GM23338 (cell line): Measurements from ENCODE around the gene SCN3B. TPM values are rescaled to one million over a fixed set of nuclear protein-coding genes. Genes with fewer than 3 reads are reported as not detected.

Experiments
- ATAC-seq: fragments of 200-7000 bp; cut with Tn5 transposase; 3 replicates; pipeline ENCODE4 v1.9.1; 2020
- DNase-seq: peaks from one replicate; pipeline ENCODE4 v3.0.0-alpha.2; 2015; ENCODE audit warnings: low spot score
- H2AFZ ChIP-seq: fragments of 200-600 bp; sonication (generic); 2 replicates; pipeline ENCODE4 v1.8.0; 2016; ENCODE audit warnings: antibody characterized with exemption, mild to moderate bottlenecking, moderate library complexity
- H3F3A ChIP-seq: fragments of 200-600 bp; sonication (generic); replicated peaks from 2 replicates; pipeline ENCODE4 v1.8.0; 2017; ENCODE audit warnings: antibody characterized with exemption, mixed run types, low read depth
- H3K27ac ChIP-seq: fragments of 200-600 bp; sonication (generic); 2 replicates; pipeline ENCODE4 v1.6.1; 2016; ENCODE audit warnings: low read depth
- H3K27me3 ChIP-seq: fragments of 200-600 bp; sonication (generic); 2 replicates; pipeline ENCODE4 v1.8.0; 2016; ENCODE audit warnings: mild to moderate bottlenecking, mixed run types, moderate library complexity; ENCODE audit not compliant: insufficient read depth
- H3K36me3 ChIP-seq: fragments of 200-600 bp; sonication (generic); 2 replicates; pipeline ENCODE4 v1.8.0; 2016; ENCODE audit warnings: mild to moderate bottlenecking; ENCODE audit not compliant: insufficient read depth
- H3K4me1 ChIP-seq: fragments of 200-600 bp; sonication (generic); 2 replicates; pipeline ENCODE4 v1.8.0; 2016; ENCODE audit warnings: mild to moderate bottlenecking, moderate library complexity; ENCODE audit not compliant: insufficient read depth
- H3K4me2 ChIP-seq: fragments of 200-600 bp; sonication (generic); 2 replicates; pipeline ENCODE4 v1.7.1; 2017; ENCODE audit warnings: mixed run types
- H3K4me3 ChIP-seq: fragments of 200-600 bp; sonication (generic); 2 replicates; pipeline ENCODE4 v1.6.1; 2016; ENCODE audit warnings: mixed run types
- H3K79me2 ChIP-seq: fragments of 200-600 bp; sonication (generic); replicated peaks from 2 replicates; pipeline ENCODE4 v1.8.0; 2017; ENCODE audit warnings: mild to moderate bottlenecking; ENCODE audit not compliant: insufficient read depth
- H3K9me2 ChIP-seq: fragments of 200-600 bp; sonication (generic); 2 replicates; pipeline ENCODE4 v1.8.0; 2017; ENCODE audit not compliant: insufficient read depth
- H4K20me1 ChIP-seq: fragments of 200-600 bp; sonication (generic); replicated peaks from 2 replicates; pipeline ENCODE4 v1.8.0; 2017; ENCODE audit warnings: mild to moderate bottlenecking; ENCODE audit not compliant: insufficient read depth
- H3K27ac Mint-ChIP-seq: 2 replicates; pipeline ENCODE4 v1.8.0; 2020; ENCODE audit warnings: inconsistent platforms, mild to moderate bottlenecking, moderate library complexity, mixed read lengths
- H3K27me3 Mint-ChIP-seq: 3 replicates; pipeline ENCODE4 v1.8.0; 2022; ENCODE audit warnings: low read depth, mild to moderate bottlenecking, moderate library complexity, mixed read lengths, inconsistent platforms; ENCODE audit not compliant: insufficient read depth, poor library complexity
- H3K36me3 Mint-ChIP-seq: 3 replicates; pipeline ENCODE4 v1.8.0; 2021; ENCODE audit warnings: low read depth, mild to moderate bottlenecking, inconsistent platforms, moderate library complexity, mixed read lengths
- H3K4me1 Mint-ChIP-seq: 3 replicates; pipeline ENCODE4 v1.8.0; 2020; ENCODE audit warnings: mild to moderate bottlenecking, inconsistent platforms, mixed read lengths
- H3K4me3 Mint-ChIP-seq: 3 replicates; pipeline ENCODE4 v1.8.0; 2021; ENCODE audit warnings: moderate library complexity, mild to moderate bottlenecking, inconsistent platforms, mixed read lengths
- H3K9me3 Mint-ChIP-seq: 3 replicates; pipeline ENCODE4 v1.8.0; 2020; ENCODE audit warnings: moderate library complexity, mild to moderate bottlenecking, inconsistent platforms, mixed read lengths
- CREB1 ChIP-seq: fragments of 250-450 bp; sonication (Bioruptor Pico); IDR thresholded peaks from 2 replicates; pipeline ENCODE4 v1.5.0; 2020; ENCODE audit warnings: low read depth, mild to moderate bottlenecking, moderate library complexity
- CTCF ChIP-seq, 2 experiments: fragments of 200-600 bp in 1 of 2; sonication (generic) in 1 of 2; conservative IDR thresholded peaks; 2 replicates each; pipeline versions ENCODE4 v1.5.1 to v1.6.1; 2016 to 2017; ENCODE audit warnings: antibody characterized with exemption in 2 of 2, low read depth in 2 of 2, mild to moderate bottlenecking in 2 of 2, moderate library complexity in 1 of 2
- ETS1 ChIP-seq: IDR thresholded peaks from 2 replicates; pipeline ENCODE4 v1.6.1; 2016; ENCODE audit warnings: antibody characterized with exemption
- EZH2 ChIP-seq: fragments of 200-600 bp; sonication (generic); IDR thresholded peaks from one replicate; pipeline ENCODE4 v1.8.0; 2017; ENCODE audit warnings: antibody characterized with exemption, mild to moderate bottlenecking, low read depth; ENCODE audit not compliant: unreplicated experiment
- EZH2phosphoT487 ChIP-seq: fragments of 200-600 bp; sonication (generic); IDR thresholded peaks from one replicate; pipeline ENCODE4 v1.8.1; 2018; ENCODE audit warnings: antibody characterized with exemption; ENCODE audit not compliant: unreplicated experiment
- JUNB ChIP-seq: IDR thresholded peaks from one replicate; pipeline ENCODE4 v1.6.1; 2016; ENCODE audit warnings: antibody characterized with exemption; ENCODE audit not compliant: unreplicated experiment
- NANOG ChIP-seq: IDR thresholded peaks from 2 replicates; pipeline ENCODE4 v1.6.1; 2016; ENCODE audit warnings: antibody characterized with exemption, borderline replicate concordance
- POLR2AphosphoS5 ChIP-seq: IDR thresholded peaks from 2 replicates; pipeline ENCODE4 v1.6.1; 2016; ENCODE audit warnings: antibody characterized with exemption, low read depth
- REST ChIP-seq: IDR thresholded peaks from one replicate; pipeline ENCODE4 v1.6.1; 2018; ENCODE audit warnings: antibody characterized with exemption; ENCODE audit not compliant: unreplicated experiment
- STAT1 ChIP-seq: IDR thresholded peaks from one replicate; pipeline ENCODE4 v1.6.1; 2016; ENCODE audit warnings: antibody characterized with exemption; ENCODE audit not compliant: unreplicated experiment
- ZNF114 ChIP-seq: fragments of 250-450 bp; sonication (Bioruptor Pico); IDR thresholded peaks from 2 replicates; pipeline ENCODE4 v1.5.0; 2020; ENCODE audit warnings: mild to moderate bottlenecking, moderate library complexity
- ZNF331 ChIP-seq: fragments of 250-450 bp; sonication (Bioruptor Pico); IDR thresholded peaks from 2 replicates; pipeline ENCODE4 v1.5.0; 2020; ENCODE audit warnings: low read depth, mild to moderate bottlenecking, moderate library complexity
- ZNF462 ChIP-seq: fragments of 250-450 bp; sonication (Bioruptor Pico); IDR thresholded peaks from 2 replicates; pipeline ENCODE4 v1.5.0; 2020; ENCODE audit warnings: mild to moderate bottlenecking, moderate library complexity
- polyA plus RNA-seq: library from polyadenylated mRNA; unstranded; fragments of >200 nt; fragmentation: Nextera tagmentation; extraction: Ambion mirVana; gene quantifications from 2 replicates; pipeline ENCODE4 v1.2.1, GENCODE V29; 2016
- total RNA-seq: library from RNA; depleted of rRNA; stranded (reverse); fragments of >200 nt; shearing (Covaris generic); gene quantifications from 2 replicates; pipeline ENCODE4 v1.2.3, GENCODE V29; 2014

Gene SCN3B
- total and polyA plus RNA-seq, 2 experiments from 2014 or later, result 0.74 to 1.7 TPM

GRCh38 chr11:123588864-123589262 lies 65.6 kb downstream of the SCN3B start:
- 0 out of 3 replicates have a peak, but pooled peaks cover 1% of the 10 kb centered on the region for H3K36me3 Mint-ChIP-seq
- Histone ChIP-seq H3K4me2 (no peak overlapping the region), H2AFZ (no peak overlapping the region), H3K27ac (no peak overlapping the region), H4K20me1 (no peaks in the 10 kb centered on the region), H3K27me3 (no peaks in the 10 kb centered on the region), H3K79me2 (no peaks in the 10 kb centered on the region), H3K36me3 (no peaks in the 10 kb centered on the region), H3K9me2 (no peaks in the 10 kb centered on the region; the same call in 1 of the 2 replicates), H3K4me3 (no peak overlapping the region), H3F3A (no peaks in the 10 kb centered on the region), H3K4me1 (no peaks in the 10 kb centered on the region; the same call in 1 of the 2 replicates)
- H3K4me1 Mint-ChIP-seq, result peaks cover 24% of the 10 kb centered on the region
- TF ChIP-seq POLR2AphosphoS5, result no peak
- TF ChIP-seq JUNB, result no peak
- no peak for TF ChIP-seq EZH2phosphoT487
- TF ChIP-seq NANOG, result no peak
- TF ChIP-seq STAT1, result no peak
- TF ChIP-seq ZNF462 (CRISPR knock-in tag), result no peak
- no peak for TF ChIP-seq REST
- no peak for TF ChIP-seq ETS1
- TF ChIP-seq ZNF114 (CRISPR knock-in tag), result no peak
- no peak for TF ChIP-seq CTCF (conservative IDR thresholded peaks at IDR 0.05; ENCODE audit: low read depth in 2 of 2)
- no peak for TF ChIP-seq ZNF331 (CRISPR knock-in tag)
- TF ChIP-seq CREB1, result no peak
- TF ChIP-seq EZH2, result no peak
- ATAC-seq (no peak), DNase-seq (no peak)
- H3K9me3 Mint-ChIP-seq, result no peaks in the 10 kb centered on the region
- peak overlapping the region; percentile 81; the same call in 1 of the 2 replicates for H3K27ac Mint-ChIP-seq
- H3K27me3 Mint-ChIP-seq, result peaks cover 4% of the 10 kb centered on the region
- no peak overlapping the region for H3K4me3 Mint-ChIP-seq
